HG03354 (cell line): ENCODE measurements around the gene TBC1D14.

Experiments used
- ATAC-seq: cut with Tn5 transposase; IDR thresholded peaks from one replicate; pipeline ENCODE4 v1.9.1; 2021; ENCODE audit warnings: mild to moderate bottlenecking; ENCODE audit not compliant: unreplicated experiment, poor library complexity, severe bottlenecking

Gene TBC1D14

DNA sequence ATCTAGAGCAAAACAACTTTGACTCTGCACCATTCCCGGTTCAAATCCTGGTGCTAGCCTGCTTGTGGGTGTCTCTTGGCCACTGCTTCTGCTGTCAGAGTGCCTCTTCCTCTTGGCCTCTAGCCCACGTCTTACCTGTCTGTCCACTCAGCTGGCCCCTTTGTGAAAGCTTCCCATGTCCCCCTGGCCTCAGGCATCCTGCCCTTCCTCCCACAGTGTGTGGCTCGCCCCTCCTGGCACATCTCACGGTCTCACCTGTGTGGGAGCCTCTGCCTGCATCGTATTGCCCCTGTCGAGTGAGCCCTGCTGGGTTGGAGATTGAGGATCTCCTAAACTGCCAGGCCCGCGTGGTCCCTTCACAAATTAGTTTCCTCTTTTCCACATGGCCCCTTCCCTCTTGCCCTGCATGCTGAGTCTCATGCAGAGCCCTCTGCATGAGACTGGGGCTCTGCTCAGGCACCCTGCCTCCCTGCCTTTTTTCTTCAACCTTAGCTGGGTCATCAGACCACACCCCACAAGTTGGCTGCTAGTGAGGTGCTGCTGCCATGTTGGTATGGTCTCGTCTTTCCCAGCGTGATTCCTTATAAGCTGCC lies 79.8 kb downstream of the TBC1D14 start:
- no peak for ATAC-seq

DNA sequence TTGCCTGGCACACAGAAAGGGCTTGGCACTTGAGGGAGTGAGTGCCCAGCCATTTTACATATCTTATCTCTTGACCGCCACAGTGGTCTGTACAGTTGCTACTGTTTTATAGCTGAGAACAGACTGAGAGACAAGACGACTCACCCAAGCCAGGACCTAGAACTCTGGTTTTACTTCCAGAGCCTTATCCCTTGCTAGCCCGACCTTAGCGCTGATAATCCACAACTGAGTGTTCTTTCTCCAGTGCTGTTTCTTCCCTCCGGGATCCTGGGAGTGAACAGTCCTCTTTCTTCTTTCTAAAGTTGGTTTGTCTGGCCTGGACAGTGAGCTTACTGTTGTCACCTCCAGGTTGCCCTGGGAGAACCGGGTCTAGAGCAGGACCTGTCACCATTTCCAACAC lies 81.0 kb downstream of the TBC1D14 start:
- ATAC-seq, result no peak

- ATAC-seq, result no peak
Observed at GRCh38 chr4:6991249-6991648, 81.6 kb downstream of the TBC1D14 start.

GRCh38 chr4:6991771-6992557 lies 82.3 kb downstream of the TBC1D14 start:
- ATAC-seq, result no peak

DNA sequence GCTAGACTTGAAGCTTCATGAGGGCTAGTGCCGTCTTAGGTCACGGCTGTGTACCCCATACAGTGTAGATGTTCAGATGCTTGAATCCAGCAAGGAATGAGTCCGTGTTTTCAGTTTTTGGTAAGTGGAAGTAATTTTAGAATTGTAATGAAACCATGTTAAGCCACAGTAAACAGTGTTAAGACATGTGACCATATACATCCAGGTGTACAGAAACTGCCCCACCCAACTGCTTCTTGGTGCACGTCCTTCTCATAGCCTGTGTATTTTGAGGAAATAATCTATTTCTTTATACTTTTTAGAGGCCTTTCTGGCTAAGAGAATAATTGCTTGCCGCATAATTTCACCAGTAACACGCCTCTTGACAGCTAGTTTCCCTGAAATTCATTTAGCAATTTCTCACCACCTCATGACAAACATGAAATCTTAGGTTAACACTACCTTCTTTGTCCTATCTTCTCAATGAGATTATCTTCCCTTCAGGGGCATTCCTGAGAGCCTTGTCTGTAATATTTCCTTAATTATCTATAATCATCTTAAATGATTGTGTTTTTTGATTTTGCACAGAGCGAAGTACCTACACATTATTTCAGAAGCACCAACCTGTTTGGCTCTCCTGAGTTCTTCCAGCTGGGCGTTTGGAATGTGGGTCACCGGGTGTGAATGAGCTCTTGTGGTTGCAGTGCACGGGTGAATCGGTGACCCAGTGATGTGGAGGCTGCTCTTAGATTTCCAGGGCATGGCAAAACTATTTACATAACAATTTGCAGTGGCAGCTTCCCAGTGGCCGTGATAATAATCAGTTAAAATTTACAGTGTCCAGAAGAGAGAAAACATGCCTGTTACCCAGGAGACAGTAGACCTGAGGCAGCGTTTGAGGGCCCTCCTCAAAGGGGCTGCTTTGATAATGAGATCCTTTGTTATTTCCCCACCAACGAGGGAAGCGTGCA lies 83.4 kb downstream of the TBC1D14 start:
- ATAC-seq, result peak; percentile 53

- no peak for ATAC-seq
Observed at GRCh38 chr4:6996481-6996880, 86.9 kb downstream of the TBC1D14 start.

- no peak for ATAC-seq
Observed at GRCh38 chr4:6999172-7000086, 89.8 kb downstream of the TBC1D14 start.

- ATAC-seq, result no peak
Observed at GRCh38 chr4:7000421-7001176, 91.0 kb downstream of the TBC1D14 start.

DNA sequence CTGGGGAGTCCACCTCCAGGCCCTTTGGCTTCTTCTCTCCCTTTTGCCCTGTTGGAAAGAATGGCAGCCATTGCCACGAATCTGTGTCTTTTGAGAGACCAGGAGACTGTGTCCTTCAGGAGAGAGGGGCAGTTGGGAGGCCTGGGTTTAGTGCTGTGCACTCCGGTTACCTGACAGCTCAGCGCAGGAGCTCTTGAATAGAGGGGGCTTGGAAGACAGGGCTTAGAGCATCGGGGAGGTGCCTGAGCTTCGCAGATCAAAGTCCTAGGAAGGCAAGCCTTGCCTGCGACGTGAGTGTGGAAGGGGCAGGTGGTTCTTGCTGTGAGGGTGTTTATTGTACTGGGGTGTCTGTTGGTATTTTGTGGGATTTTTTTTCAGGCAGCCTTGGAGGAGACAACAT lies 91.6 kb downstream of the TBC1D14 start:
- no peak for ATAC-seq

DNA sequence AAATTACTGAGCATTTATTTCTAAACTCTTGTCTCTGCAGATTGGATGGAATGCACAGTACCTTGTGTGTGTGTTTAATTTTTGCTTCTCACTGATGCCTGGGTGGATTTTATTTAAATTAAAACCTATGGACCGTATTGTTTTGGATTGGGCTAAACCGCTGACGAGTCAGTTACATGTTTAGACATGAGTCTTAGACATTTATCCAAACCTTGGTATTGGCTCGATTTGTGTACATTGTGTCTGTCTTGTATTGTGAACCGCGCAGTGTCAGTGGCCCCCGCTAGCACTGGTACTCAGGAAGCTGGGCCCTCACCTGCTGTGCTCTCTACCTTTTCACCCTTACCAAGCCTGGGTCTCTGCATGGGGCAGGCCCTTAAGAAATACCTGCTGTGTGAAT lies 92.7 kb downstream of the TBC1D14 start:
- no peak for ATAC-seq

DNA sequence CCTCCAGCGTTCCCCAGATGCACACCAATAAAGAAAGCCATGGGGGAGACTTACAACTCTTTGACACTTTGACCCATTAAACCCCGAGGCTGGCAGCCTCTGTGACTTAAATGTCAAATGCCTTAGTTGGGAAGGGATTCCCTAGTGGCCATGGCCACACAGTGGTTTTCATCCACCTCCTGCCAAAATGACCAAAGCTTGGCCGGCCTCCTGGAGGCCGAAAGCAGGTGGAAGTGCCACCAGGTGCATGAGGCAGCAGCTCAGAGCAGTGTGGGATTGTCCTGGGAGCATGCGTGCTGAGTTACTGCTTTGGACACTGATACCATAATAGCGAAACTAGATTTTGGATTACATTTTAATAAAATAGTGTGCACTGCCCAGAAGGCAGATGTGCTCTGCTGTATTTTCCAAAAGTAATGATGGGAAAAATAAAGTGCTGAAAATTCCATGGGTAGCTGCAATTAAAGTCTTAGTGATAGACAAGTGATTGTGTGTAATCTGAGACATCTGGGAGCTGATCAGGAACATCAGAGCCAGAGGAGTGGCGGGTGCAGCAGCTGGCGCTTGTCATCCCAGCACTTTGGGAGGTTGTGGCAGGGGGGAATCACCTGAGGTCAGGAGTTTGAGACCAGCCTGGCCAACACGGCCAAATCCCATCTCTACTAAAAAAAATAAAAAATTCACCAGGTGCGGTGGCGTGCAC lies 93.7 kb downstream of the TBC1D14 start:
- no peak for ATAC-seq

GRCh38 chr4:7003879-7004240 lies 94.2 kb downstream of the TBC1D14 start:
- no peak for ATAC-seq

GRCh38 chr4:7004331-7004730 lies 94.7 kb downstream of the TBC1D14 start:
- ATAC-seq, result no peak

DNA sequence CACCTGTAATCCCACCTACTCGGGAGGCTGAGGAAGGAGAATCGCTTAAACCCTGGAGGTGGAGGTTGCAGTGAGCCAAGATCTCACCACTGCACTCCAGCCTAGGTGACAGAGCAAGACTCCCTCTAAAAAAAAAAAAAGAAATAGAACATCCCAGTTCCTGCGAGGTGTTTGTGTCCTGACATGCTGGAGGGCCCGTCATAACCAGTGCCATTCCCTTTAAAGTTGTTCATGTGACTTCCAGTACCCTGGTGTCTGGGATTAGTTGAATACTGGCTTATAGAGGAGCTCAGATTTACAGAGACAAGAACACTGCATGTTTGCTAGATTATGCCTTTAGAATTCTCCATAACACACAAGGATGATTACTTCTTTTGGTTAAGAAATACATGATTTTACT lies 95.9 kb downstream of the TBC1D14 start:
- no peak for ATAC-seq

- ATAC-seq, result no peak
Observed at GRCh38 chr4:7006411-7006810, 96.8 kb downstream of the TBC1D14 start.

DNA sequence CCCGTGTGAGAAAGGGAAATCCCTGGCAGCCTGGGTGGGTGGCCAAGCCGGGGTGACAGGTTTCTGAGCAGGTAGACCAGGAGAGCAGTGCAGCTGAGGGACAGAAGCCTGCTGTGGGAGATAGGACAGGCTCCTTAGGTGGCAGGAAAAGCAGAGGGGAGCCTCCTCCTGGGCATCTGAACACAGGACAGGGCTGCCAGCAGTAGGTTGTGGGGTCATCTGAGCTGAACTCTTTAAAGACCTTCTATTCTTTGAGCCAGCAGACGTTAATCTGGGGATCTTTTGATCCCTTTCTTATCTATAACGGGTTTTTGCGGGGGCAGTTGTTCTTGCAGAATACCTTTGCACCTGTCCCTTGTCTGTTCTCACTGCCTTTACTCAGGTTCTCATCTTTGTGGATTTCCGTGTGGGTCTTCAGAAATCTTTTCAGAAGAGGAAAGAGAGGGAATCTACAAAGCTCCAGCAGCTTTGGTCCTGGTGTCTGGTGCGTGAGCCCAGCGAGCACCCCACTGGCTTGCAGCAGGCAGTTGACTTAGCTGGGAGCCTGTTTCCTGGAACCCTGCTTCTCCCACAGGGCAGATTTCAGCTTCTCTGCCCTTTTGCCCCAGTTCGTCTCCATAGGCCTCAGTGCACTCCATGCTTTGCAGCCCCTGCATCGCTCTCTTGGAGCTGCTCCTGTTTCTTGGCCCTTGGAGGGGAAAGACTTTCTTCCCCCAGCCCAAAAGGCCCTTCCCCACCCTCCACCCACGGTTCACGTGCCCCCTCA lies 97.7 kb downstream of the TBC1D14 start:
- ATAC-seq, result no peak

DNA sequence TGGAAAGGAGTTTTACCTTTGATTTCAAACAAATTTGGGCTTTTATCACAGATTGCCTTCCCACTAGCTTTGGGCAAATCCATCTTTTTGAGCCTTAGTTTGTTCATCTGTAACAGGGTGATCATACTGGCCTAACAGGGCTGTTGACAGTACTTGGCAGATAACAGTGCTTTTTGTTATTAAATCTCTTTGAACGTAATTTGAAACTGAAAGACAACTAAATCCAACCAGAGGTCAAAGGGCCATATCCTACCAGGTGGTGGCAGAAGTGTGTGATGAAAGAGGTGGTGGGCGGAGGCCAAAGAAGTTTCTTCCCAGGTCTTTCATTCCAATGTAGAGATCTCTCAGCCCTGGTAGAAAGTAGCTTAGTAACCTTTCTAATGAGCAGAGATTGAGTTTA lies 98.3 kb downstream of the TBC1D14 start:
- ATAC-seq, result no peak

GRCh38 chr4:7009564-7009963 lies 99.9 kb downstream of the TBC1D14 start:
- no peak for ATAC-seq
